HEK293 (cell line): ENCODE measurements around the gene CCDC142.

ENCODE experiments used
- AEBP2 ChIP-seq: fragments of 450-650 bp; formaldehyde crosslinking; IDR thresholded peaks from 2 replicates; pipeline ENCODE4 v1.5.1; 2016; ENCODE audit warnings: missing biosample characterization, missing genetic modification characterization, borderline replicate concordance
- GLI4 ChIP-seq: fragments of 450-650 bp; formaldehyde crosslinking; IDR thresholded peaks from 2 replicates; pipeline ENCODE4 v1.5.1; 2016; ENCODE audit warnings: missing biosample characterization, missing genetic modification characterization
- SCRT2 ChIP-seq: fragments of 450-650 bp; formaldehyde crosslinking; IDR thresholded peaks from 2 replicates; pipeline ENCODE4 v1.5.1; 2016; ENCODE audit warnings: missing biosample characterization, missing genetic modification characterization
- SP7 ChIP-seq: fragments of 450-650 bp; formaldehyde crosslinking; IDR thresholded peaks from 2 replicates; pipeline ENCODE4 v1.5.1; 2016; ENCODE audit warnings: missing biosample characterization, missing genetic modification characterization
- YY1 ChIP-seq: fragments of 450-650 bp; formaldehyde crosslinking; IDR thresholded peaks from 2 replicates; pipeline ENCODE4 v1.5.1; 2018; ENCODE audit warnings: missing biosample characterization, missing genetic modification characterization
- ZBTB11 ChIP-seq: fragments of 450-650 bp; formaldehyde crosslinking; conservative IDR thresholded peaks from 2 replicates; pipeline ENCODE4 v1.5.1; 2016; ENCODE audit warnings: low read depth, missing biosample characterization, missing genetic modification characterization
- ZNF202 ChIP-seq: fragments of 450-650 bp; formaldehyde crosslinking; IDR thresholded peaks from 2 replicates; pipeline ENCODE4 v1.5.1; 2016; ENCODE audit warnings: missing biosample characterization, missing genetic modification characterization, borderline replicate concordance
- ZNF302 ChIP-seq: fragments of 450-650 bp; formaldehyde crosslinking; IDR thresholded peaks from 2 replicates; pipeline ENCODE4 v1.5.1; 2016; ENCODE audit warnings: missing biosample characterization, missing genetic modification characterization, low read depth
- ZNF341 ChIP-seq: fragments of 450-650 bp; formaldehyde crosslinking; IDR thresholded peaks from 2 replicates; pipeline ENCODE4; 2016; ENCODE audit warnings: low read depth, missing biosample characterization, missing genetic modification characterization
- ZNF37A ChIP-seq: fragments of 450-650 bp; IDR thresholded peaks from 2 replicates; pipeline ENCODE4 v1.5.1; 2018; ENCODE audit warnings: missing biosample characterization, missing genetic modification characterization
- ZNF426 ChIP-seq: fragments of 450-650 bp; formaldehyde crosslinking; IDR thresholded peaks from 2 replicates; pipeline ENCODE4 v1.5.1; 2017; ENCODE audit warnings: missing biosample characterization, missing genetic modification characterization, mild to moderate bottlenecking, inconsistent platforms, moderate library complexity
- ZNF473 ChIP-seq: fragments of 450-650 bp; formaldehyde crosslinking; IDR thresholded peaks from 2 replicates; pipeline ENCODE4 v1.5.1; 2017; ENCODE audit warnings: missing biosample characterization, missing genetic modification characterization
- ZNF518A ChIP-seq: fragments of 450-650 bp; formaldehyde crosslinking; conservative IDR thresholded peaks from 2 replicates; pipeline ENCODE4 v1.5.1; 2016; ENCODE audit warnings: low read depth, missing biosample characterization, missing genetic modification characterization
- ZNF580 ChIP-seq: fragments of 450-650 bp; formaldehyde crosslinking; IDR thresholded peaks from 2 replicates; pipeline ENCODE4 v1.5.1; 2016; ENCODE audit warnings: missing biosample characterization, missing genetic modification characterization
- ZNF610 ChIP-seq: fragments of 450-650 bp; formaldehyde crosslinking; IDR thresholded peaks from 2 replicates; pipeline ENCODE4 v1.5.1; 2016; ENCODE audit warnings: missing biosample characterization, missing genetic modification characterization, borderline replicate concordance
- ZNF664 ChIP-seq: fragments of 450-650 bp; formaldehyde crosslinking; IDR thresholded peaks from 2 replicates; pipeline ENCODE4 v1.5.1; 2016; ENCODE audit warnings: missing biosample characterization, missing genetic modification characterization
- ZNF830 ChIP-seq: fragments of 450-650 bp; IDR thresholded peaks from 2 replicates; pipeline ENCODE4 v1.5.0; 2018; ENCODE audit warnings: missing biosample characterization, missing genetic modification characterization, low read depth, mild to moderate bottlenecking, moderate library complexity
- ZSCAN16 ChIP-seq: fragments of 450-650 bp; formaldehyde crosslinking; IDR thresholded peaks from 2 replicates; pipeline ENCODE4 v1.5.1; 2016; ENCODE audit warnings: missing biosample characterization, missing genetic modification characterization
- TF ChIP-seq, protein P1 (sequence below): fragments of 450-650 bp; formaldehyde crosslinking; IDR thresholded peaks from 2 replicates; pipeline ENCODE4 v1.5.1; 2017; ENCODE audit warnings: missing biosample characterization, missing genetic modification characterization
- TF ChIP-seq, protein P2 (sequence below): fragments of 450-650 bp; formaldehyde crosslinking; IDR thresholded peaks from 2 replicates; pipeline ENCODE4 v1.5.1; 2016; ENCODE audit warnings: missing biosample characterization, missing genetic modification characterization
- TF ChIP-seq, protein P3 (sequence below): IDR thresholded peaks from 2 replicates; pipeline ENCODE4 v1.6.1; 2011; ENCODE audit warnings: mild to moderate bottlenecking, low read depth, low read length, borderline replicate concordance
- TF ChIP-seq, protein P4 (sequence below): fragments of 450-650 bp; IDR thresholded peaks from 2 replicates; pipeline ENCODE4 v1.5.1; 2018; ENCODE audit warnings: missing biosample characterization, mild to moderate bottlenecking, missing genetic modification characterization

The CCDC142 gene

DNA sequence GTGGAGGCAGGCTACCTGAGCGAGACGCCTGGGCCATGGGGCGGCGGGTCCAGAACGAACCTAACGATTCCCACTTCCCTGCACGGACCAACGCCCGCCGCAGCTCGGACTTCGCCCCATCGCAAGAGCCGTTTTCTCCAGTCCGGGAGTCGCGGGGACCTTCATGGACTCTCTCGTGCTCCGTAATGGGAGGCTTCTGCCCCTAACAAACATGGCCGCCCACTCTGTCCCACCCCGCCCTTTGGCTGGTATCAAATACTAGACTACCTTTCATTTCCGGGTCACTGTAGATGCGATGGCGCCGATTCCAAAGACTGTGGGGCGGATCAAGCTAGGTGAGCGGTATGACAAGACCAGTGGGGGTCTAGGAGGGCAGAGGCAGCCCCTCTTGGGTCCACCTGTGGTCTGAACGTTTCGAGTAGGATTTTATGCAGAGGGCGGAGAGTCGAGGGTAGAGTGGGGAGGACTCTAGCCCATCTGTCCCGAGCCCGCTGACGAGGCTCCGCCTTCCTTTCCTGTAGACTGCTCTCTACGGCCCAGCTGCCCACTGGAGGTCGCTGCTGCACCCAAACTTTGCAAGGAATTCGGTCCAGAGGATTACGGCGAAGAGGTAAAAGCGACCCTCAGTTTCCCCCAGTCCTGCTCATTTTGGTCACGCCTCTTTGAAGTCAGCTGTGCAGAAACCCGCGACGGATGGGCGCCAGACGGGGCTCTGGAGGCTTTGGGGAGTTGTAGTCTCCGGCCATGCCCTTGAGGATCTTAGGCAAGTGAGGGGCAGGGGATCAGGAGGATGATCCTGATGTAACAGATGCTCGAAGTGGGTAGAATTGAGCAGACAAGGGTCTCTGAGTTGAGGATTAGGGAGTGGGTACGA, at the start of gene CCDC142, which contains the start of gene TTC31 (continued):
- TF ChIP-seq ZBTB11 (peak; percentile 89), ZNF830 (tag by site-specific recombination) (no peak), ZNF610 (tag by site-specific recombination) (no peak), ZSCAN16 (tag by site-specific recombination) (no peak), ZNF202 (no peak), ZNF426 (tag by site-specific recombination) (no peak), ZNF518A (tag by site-specific recombination) (peak; percentile 87), SCRT2 (no peak), ZNF664 (tag by site-specific recombination) (no peak), ZNF580 (tag by site-specific recombination) (no peak), AEBP2 (no peak), ZNF37A (tag by site-specific recombination) (no peak), GLI4 (tag by site-specific recombination) (no peak), ZNF341 (tag by site-specific recombination) (peak; percentile 82), YY1 (tag by site-specific recombination) (peak; percentile 94), SP7 (tag by site-specific recombination) (0 out of 2 replicates have a peak, but pooled peaks have one; percentile 35), ZNF473 (tag by site-specific recombination) (no peak), ZNF302 (tag by site-specific recombination) (no peak)
- TF ChIP-seq, protein P1, sequence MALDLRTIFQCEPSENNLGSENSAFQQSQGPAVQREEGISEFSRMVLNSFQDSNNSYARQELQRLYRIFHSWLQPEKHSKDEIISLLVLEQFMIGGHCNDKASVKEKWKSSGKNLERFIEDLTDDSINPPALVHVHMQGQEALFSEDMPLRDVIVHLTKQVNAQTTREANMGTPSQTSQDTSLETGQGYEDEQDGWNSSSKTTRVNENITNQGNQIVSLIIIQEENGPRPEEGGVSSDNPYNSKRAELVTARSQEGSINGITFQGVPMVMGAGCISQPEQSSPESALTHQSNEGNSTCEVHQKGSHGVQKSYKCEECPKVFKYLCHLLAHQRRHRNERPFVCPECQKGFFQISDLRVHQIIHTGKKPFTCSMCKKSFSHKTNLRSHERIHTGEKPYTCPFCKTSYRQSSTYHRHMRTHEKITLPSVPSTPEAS (tag by site-specific recombination) = no peak; the same call in 1 of the 2 replicates
- TF ChIP-seq, protein P2, sequence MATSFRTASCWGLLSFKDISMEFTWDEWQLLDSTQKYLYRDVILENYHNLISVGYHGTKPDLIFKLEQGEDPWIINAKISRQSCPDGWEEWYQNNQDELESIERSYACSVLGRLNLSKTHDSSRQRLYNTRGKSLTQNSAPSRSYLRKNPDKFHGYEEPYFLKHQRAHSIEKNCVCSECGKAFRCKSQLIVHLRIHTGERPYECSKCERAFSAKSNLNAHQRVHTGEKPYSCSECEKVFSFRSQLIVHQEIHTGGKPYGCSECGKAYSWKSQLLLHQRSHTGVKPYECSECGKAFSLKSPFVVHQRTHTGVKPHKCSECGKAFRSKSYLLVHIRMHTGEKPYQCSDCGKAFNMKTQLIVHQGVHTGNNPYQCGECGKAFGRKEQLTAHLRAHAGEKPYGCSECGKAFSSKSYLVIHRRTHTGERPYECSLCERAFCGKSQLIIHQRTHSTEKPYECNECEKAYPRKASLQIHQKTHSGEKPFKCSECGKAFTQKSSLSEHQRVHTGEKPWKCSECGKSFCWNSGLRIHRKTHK (tag by site-specific recombination) = no peak
- TF ChIP-seq, protein P3, sequence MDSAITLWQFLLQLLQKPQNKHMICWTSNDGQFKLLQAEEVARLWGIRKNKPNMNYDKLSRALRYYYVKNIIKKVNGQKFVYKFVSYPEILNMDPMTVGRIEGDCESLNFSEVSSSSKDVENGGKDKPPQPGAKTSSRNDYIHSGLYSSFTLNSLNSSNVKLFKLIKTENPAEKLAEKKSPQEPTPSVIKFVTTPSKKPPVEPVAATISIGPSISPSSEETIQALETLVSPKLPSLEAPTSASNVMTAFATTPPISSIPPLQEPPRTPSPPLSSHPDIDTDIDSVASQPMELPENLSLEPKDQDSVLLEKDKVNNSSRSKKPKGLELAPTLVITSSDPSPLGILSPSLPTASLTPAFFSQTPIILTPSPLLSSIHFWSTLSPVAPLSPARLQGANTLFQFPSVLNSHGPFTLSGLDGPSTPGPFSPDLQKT = no peak
- TF ChIP-seq, protein P4, sequence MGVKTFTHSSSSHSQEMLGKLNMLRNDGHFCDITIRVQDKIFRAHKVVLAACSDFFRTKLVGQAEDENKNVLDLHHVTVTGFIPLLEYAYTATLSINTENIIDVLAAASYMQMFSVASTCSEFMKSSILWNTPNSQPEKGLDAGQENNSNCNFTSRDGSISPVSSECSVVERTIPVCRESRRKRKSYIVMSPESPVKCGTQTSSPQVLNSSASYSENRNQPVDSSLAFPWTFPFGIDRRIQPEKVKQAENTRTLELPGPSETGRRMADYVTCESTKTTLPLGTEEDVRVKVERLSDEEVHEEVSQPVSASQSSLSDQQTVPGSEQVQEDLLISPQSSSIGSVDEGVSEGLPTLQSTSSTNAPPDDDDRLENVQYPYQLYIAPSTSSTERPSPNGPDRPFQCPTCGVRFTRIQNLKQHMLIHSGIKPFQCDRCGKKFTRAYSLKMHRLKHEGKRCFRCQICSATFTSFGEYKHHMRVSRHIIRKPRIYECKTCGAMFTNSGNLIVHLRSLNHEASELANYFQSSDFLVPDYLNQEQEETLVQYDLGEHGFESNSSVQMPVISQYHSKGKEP (tag by site-specific recombination) = no peak
